Stimulated activated CD4-positive, alpha-beta T cell treated with anti-CD3 and anti-CD28 coated beads, TNF-alpha, amount 100 ng/mL, for 1 hour (primary cell): ENCODE data around the gene RAB18.
"Not testable (repeated sequence)": the region's sequence is repeated elsewhere in the genome, so short reads cannot be mapped to it uniquely, and the experiment has no call there.

Experiments
- DNase-seq, 3 donors: peaks; one replicate each; pipeline ENCODE4 v3.0.0-alpha.2; 2020; ENCODE audit warnings: low read depth in 3 of 3, low spot score in 1 of 3

RAB18 gene

GRCh38 chr10:27542812-27543211 lies 38.7 kb downstream of the RAB18 start:
- DNase-seq = no peak

- no peak for DNase-seq
Measured at GRCh38 chr10:27547047-27547446, 42.9 kb downstream of the RAB18 start.

- DNase-seq = no peak
Measured at GRCh38 chr10:27547482-27547881, 43.4 kb downstream of the RAB18 start.

- DNase-seq = no peak
Measured at GRCh38 chr10:27550823-27551222, 46.7 kb downstream of the RAB18 start.

- no peak for DNase-seq
Measured at GRCh38 chr10:27558612-27559020, 54.5 kb downstream of the RAB18 start.

- DNase-seq = no peak
Measured at GRCh38 chr10:27561334-27561733, 57.2 kb downstream of the RAB18 start.

- no peak for DNase-seq
Measured at GRCh38 chr10:27564398-27564797, 60.3 kb downstream of the RAB18 start.

GRCh38 chr10:27564880-27565279 lies 60.8 kb downstream of the RAB18 start:
- DNase-seq = no peak

GRCh38 chr10:27568196-27569175 lies 64.4 kb downstream of the RAB18 start:
- DNase-seq = no peak

GRCh38 chr10:27569946-27570345 lies 65.8 kb downstream of the RAB18 start:
- DNase-seq = no peak

GRCh38 chr10:27577038-27577437 lies 72.9 kb downstream of the RAB18 start:
- not testable (repeated sequence) for DNase-seq

- DNase-seq = no peak
Measured at GRCh38 chr10:27578316-27578715, 74.2 kb downstream of the RAB18 start.

- DNase-seq = no peak
Measured at GRCh38 chr10:27581225-27581624, 77.1 kb downstream of the RAB18 start.

GRCh38 chr10:27584302-27584701 lies 80.2 kb downstream of the RAB18 start:
- no peak for DNase-seq
